Spleen (tissue), 13 donors: ENCODE data around the gene ORMDL2. TPM values are rescaled to one million over a fixed set of nuclear protein-coding genes. Genes with fewer than 3 reads are reported as not detected.

Experiments used
- DNase-seq: peaks from one replicate; pipeline ENCODE4 v3.0.0-alpha.2; 2020
- H3K27ac ChIP-seq, 8 donors: fragments of 200-600 bp; sonication (generic) in 7 of 8; 1 replicate in 4 of 8; 2 replicates in 4 of 8; pipeline versions ENCODE4 v1.5.0 to v1.8.0; 2016 to 2021; ENCODE audit warnings: inconsistent platforms in 4 of 8, mild to moderate bottlenecking in 4 of 8, moderate library complexity in 1 of 8
- H3K27me3 ChIP-seq, 7 donors: fragments of 200-600 bp; sonication (generic) in 6 of 7; replicated peaks in 1 of 7; 1 replicate in 4 of 7; 2 replicates in 3 of 7; pipeline versions ENCODE4 v1.5.0 to v1.8.0; 2016 to 2021; ENCODE audit warnings: inconsistent platforms in 3 of 7, mild to moderate bottlenecking in 1 of 7
- H3K36me3 ChIP-seq, 6 donors: fragments of 200-600 bp; sonication (generic) in 5 of 6; 1 replicate in 4 of 6; 2 replicates in 2 of 6; pipeline versions ENCODE4 v1.5.0 to v1.8.0; 2016 to 2021; ENCODE audit warnings: inconsistent platforms in 2 of 6
- H3K4me1 ChIP-seq, 6 donors: fragments of 200-600 bp; sonication (generic) in 5 of 6; 1 replicate in 3 of 6; 2 replicates in 3 of 6; pipeline versions ENCODE4 v1.5.0 to v1.8.0; 2016 to 2021; ENCODE audit warnings: inconsistent platforms in 3 of 6
- H3K4me3 ChIP-seq, 8 donors: fragments of 200-600 bp; sonication (generic) in 7 of 8; 1 replicate in 4 of 8; 2 replicates in 4 of 8; pipeline versions ENCODE4 v1.5.0 to v1.8.0; 2016 to 2021; ENCODE audit warnings: inconsistent platforms in 4 of 8, mild to moderate bottlenecking in 4 of 8, moderate library complexity in 2 of 8
- H3K9me3 ChIP-seq, 8 donors: fragments of 200-600 bp; sonication (generic) in 7 of 8; 1 replicate in 4 of 8; 2 replicates in 4 of 8; pipeline versions ENCODE4 v1.5.0 to v1.8.0; 2016 to 2021; ENCODE audit warnings: inconsistent platforms in 4 of 8
- CTCF ChIP-seq, 11 experiments: fragments of 200-600 bp in 7 of 11; fragments of 450-650 bp in 4 of 11; sonication (generic) in 4 of 11; IDR thresholded peaks in 8 of 11; conservative IDR thresholded peaks in 3 of 11; 1 replicate in 7 of 11; 2 replicates in 4 of 11; pipeline versions ENCODE4 v1.4.0 to v1.8.0; 2016 to 2021; ENCODE audit warnings: antibody characterized with exemption in 11 of 11, inconsistent platforms in 4 of 11, mild to moderate bottlenecking in 1 of 11
- POLR2A ChIP-seq, 3 donors: fragments of 450-650 bp; IDR thresholded peaks; one replicate each; pipeline ENCODE4 v1.5.1; 2017; ENCODE audit warnings: antibody characterized with exemption in 3 of 3, mild to moderate bottlenecking in 1 of 3
- POLR2AphosphoS5 ChIP-seq, 3 donors: sonication (generic); formaldehyde crosslinking; IDR thresholded peaks; one replicate each; pipeline ENCODE4 v1.5.1; 2017; ENCODE audit warnings: antibody characterized with exemption in 3 of 3
- WGBS, 5 donors: extraction: QIAGEN DNeasy Blood & Tissue Kit in 3 of 5; methylation state at CpG; one replicate each; pipeline versions ENCODE4 v1.1.5 to v1.1.7; 2013 to 2018; 5-methylcytosine and 5-hydroxymethylcytosine counted together
- intact Hi-C: fragments of 100-400 bp; cut with DNase I; formaldehyde crosslinking; loops from one replicate; pipeline ENCODE4 v1.15.0; 2023; ENCODE audit warnings: low total_unique reads
- long read RNA-seq, 2 donors: transcript quantifications; one replicate each; lab custom pipeline, GENCODE V29; 2026
- polyA plus RNA-seq, 3 donors: library from polyadenylated mRNA; stranded (reverse); fragments of 200-250 nt; gene quantifications; one replicate each; pipeline ENCODE4 v1.2.1, GENCODE V29; 2013
- total RNA-seq, 7 donors: library from RNA; depleted of rRNA in 3 of 7; stranded (reverse); fragments of >200 nt in 3 of 7; fragmentation: NEBNext Ultra II Directional in 4 of 7; extraction: Animal tissue kit (Norgen Biotek cat#: 25700) in 4 of 7; gene quantifications; one replicate each; pipeline versions ENCODE4 v1.1.0 to v1.2.1, GENCODE V29; 2016 to 2021
- donor health status: healthy with polysubstance abuse.
- donor health status: DM: no; HTN: no; CAD: no; lungs with moderate emphysema.
- donor health status: DM: no; HTN: no; CAD: no.
- donor health status: Bipolar disorder and iron deficiency.
- donor health status: healthy.
- donor health status: DM: no; HTN: no; CAD: no.
- donor health status: DM: yes; HTN: yes; CAD: no.

Gene ORMDL2, protein sequence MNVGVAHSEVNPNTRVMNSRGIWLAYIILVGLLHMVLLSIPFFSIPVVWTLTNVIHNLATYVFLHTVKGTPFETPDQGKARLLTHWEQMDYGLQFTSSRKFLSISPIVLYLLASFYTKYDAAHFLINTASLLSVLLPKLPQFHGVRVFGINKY
- total RNA-seq (10 to 100 TPM; 18.8 to 34.6 (median 27.9) TPM), polyA plus RNA-seq (10 to 100 TPM; 21.7 to 28.9 (median 28.1) TPM)
- long read RNA-seq, donor 1, transcript ORMDL2-201 (4 exons, 2,141 nt), result major isoform, 27 of 38 reads
- long read RNA-seq, donor 1, partial matches to known transcripts, result 0 of 38 reads
- long read RNA-seq, donor 1, other reads (novel, unspliced or antisense), result 9 of 38 reads
- long read RNA-seq, donor 2, transcript ORMDL2-201 (4 exons, 2,141 nt), result major isoform, 11 of 14 reads
- long read RNA-seq, donor 2, partial matches to known transcripts, result 0 of 14 reads
- long read RNA-seq, donor 2, other reads (novel, unspliced or antisense), result 0 of 14 reads

GRCh38 chr12:55817345-55818139 lies at the start of gene ORMDL2, which contains the start of gene SARNP:
ORMDL2 (plus strand) TSS chr12:55818041; CDS start chr12:55819000, 959 bp downstream.
SARNP (minus strand) TSS chr12:55817724; CDS start chr12:55817701, 23 bp downstream.
- H3K4me1 ChIP-seq, result peaks cover 35 to 65% (median 52%) of the 10 kb centered on the region in 6 donors
- intact Hi-C loops, result no loop called here
- WGBS, 5 donors, result 0 to 1% (median 0%) methylated on average over 38 of the region's 38 CpGs
- no peaks in the 10 kb centered on the region for H3K9me3 ChIP-seq
- peak; percentile 98 for DNase-seq
- H3K27me3 ChIP-seq, result no peaks in the 10 kb centered on the region
- peak; percentile 77 to 93 (median 89) for TF ChIP-seq POLR2AphosphoS5 (IDR thresholded peaks at IDR 0.05)
- TF ChIP-seq CTCF (IDR thresholded peaks at IDR 0.05 in 8 of 11, conservative IDR thresholded peaks at IDR 0.05 in 3 of 11), result peak in 2 of 11 experiments; percentile 23 to 28
- peak; percentile 10 to 62 (median 26) for TF ChIP-seq POLR2A (IDR thresholded peaks at IDR 0.05)
- H3K4me3 ChIP-seq, result peak within 1 kb of the TSS; percentile 70 to 97 (median 80)
- H3K27ac ChIP-seq, result peak within 1 kb of the TSS; percentile 78 to 89 (median 88)
- H3K36me3 ChIP-seq, result peaks cover 1 to 71% (median 42%) of the 10 kb centered on the region in 6 donors

DNA sequence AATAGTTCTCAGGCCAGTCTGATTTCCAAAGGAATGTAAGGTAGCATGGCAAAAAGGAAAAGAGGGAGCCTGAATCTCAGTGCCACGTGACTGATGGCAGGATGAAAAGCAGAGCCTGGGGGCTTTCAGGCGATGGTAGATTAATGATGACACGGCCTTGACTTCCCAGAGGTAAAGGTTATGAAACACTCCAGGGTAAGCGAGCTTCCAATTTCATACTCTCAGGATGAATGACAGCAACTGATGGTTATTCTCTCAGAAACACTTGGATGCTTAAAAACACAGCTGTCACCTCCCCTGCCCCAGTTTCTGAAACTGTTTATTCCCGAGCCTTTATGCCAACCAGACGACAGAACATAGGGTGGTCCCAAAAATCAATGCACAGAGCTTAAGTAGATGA lies 46.1 kb upstream of the ORMDL2 start:
- peaks cover 0 to 16% (median 0%) of the 10 kb centered on the region in 6 donors for H3K4me1 ChIP-seq
- WGBS, 5 donors, result 69 to 81% (median 73%) methylated on average over 6 of the region's 6 CpGs
- no peak for DNase-seq
- H3K36me3 ChIP-seq, result peaks cover 0 to 99% (median 25%) of the 10 kb centered on the region in 6 donors
- no peaks in the 10 kb centered on the region for H3K27me3 ChIP-seq
- no peak overlapping the region for H3K27ac ChIP-seq
- no peak for TF ChIP-seq CTCF (IDR thresholded peaks at IDR 0.05 in 8 of 11, conservative IDR thresholded peaks at IDR 0.05 in 3 of 11)
- no peak overlapping the region for H3K4me3 ChIP-seq
- H3K9me3 ChIP-seq, result no peaks in the 10 kb centered on the region
- intact Hi-C loops, result no loop called here

- Histone ChIP-seq H3K9me3 (no peaks in the 10 kb centered on the region), H3K36me3 (peaks cover 0 to 99% (median 54%) of the 10 kb centered on the region in 6 donors), H3K27ac (no peak overlapping the region), H3K4me3 (no peak overlapping the region), H3K27me3 (no peaks in the 10 kb centered on the region), H3K4me1 (peaks cover 0 to under 1% (median 0%) of the 10 kb centered on the region in 6 donors)
- intact Hi-C loops, result no loop called here
- 88 to 98% (median 92%) methylated on average over 3 of the region's 3 CpGs for WGBS, 5 donors
- TF ChIP-seq CTCF (IDR thresholded peaks at IDR 0.05 in 8 of 11, conservative IDR thresholded peaks at IDR 0.05 in 3 of 11), result no peak
- no peak for TF ChIP-seq POLR2AphosphoS5 (IDR thresholded peaks at IDR 0.05)
- no peak for TF ChIP-seq POLR2A (IDR thresholded peaks at IDR 0.05)
- no peak for DNase-seq
These were observed 40.0 kb upstream of the ORMDL2 start for GRCh38 chr12:55777856-55778255.
